GM19438 (cell line): ENCODE measurements around the gene FAM98B.
A peak's percentile ranks its signal among the peaks of the same experiment; 100 is the strongest.

Experiments
- ATAC-seq: cut with Tn5 transposase; IDR thresholded peaks from one replicate; pipeline ENCODE4 v1.9.1; 2021; ENCODE audit warnings: low read depth; ENCODE audit not compliant: unreplicated experiment

FAM98B gene

GRCh38 chr15:38504680-38505467, 50.9 kb downstream of the FAM98B start:
- ATAC-seq: no peak

GRCh38 chr15:38506997-38507396, 53.1 kb downstream of the FAM98B start:
- ATAC-seq: no peak

DNA sequence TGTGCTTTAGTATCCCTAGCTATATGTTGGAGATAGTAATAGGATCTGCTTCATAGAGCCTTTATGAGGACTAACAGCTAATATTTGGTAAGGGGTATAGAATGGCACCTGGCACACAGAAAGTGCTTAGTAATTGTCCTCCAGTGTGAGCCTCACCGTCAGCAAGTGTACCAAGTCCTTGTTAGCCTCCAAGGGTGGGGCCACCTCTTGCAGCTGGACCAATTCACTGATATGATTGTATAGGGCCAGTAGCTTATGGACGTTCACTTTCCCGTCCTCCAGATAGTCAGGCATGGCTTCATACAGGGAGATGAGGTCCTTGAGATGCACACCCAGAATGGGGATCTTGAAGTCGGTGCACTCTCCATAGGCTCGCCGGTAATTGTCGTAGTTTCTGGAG, 53.6 kb downstream of the FAM98B start:
- no peak for ATAC-seq

- no peak for ATAC-seq
Observed at GRCh38 chr15:38508647-38509046, 54.7 kb downstream of the FAM98B start.

- ATAC-seq: no peak
Observed at GRCh38 chr15:38509152-38509551, 55.2 kb downstream of the FAM98B start.

- ATAC-seq: no peak
Observed at GRCh38 chr15:38512901-38513300, 59.0 kb downstream of the FAM98B start.

DNA sequence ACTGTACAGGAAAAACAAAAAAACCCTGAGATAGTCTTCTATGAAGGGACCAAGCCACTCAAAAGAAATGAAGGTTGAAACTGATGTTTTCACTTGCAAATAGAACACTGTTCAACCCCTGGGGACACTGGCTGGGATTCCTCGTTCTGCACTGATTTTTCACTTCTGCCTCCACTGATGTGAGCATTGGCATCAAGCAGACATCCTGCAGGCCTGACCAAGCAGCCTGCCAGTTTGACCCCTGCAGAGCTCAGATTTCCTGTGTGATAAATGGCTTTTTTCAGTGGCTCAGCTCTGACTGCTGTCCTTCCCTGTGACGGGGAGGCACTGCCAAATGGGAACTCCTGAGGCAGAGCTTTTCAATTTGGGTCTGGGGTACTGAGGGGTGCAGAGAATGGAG, 60.7 kb downstream of the FAM98B start:
- ATAC-seq: peak; percentile 69

DNA sequence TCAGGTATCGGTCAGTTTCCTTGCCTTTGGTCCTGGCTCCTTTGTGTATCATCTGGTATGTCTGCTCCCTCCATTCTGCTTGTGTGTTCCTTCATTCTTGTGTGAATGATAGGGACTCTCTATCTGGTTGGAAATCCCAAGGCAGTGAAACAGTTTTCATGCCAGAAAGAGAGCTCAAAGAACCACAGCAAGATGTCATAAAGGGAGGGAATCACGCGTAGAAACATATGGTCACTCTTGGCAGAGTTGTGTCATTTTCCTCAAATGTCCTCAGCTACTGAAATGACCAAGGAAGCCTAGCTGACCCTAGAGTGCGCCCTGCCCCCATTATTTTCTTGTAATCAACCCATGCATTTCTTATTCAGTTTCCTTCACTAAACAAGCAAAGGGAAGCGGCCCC, 62.7 kb downstream of the FAM98B start:
- ATAC-seq: no peak

DNA sequence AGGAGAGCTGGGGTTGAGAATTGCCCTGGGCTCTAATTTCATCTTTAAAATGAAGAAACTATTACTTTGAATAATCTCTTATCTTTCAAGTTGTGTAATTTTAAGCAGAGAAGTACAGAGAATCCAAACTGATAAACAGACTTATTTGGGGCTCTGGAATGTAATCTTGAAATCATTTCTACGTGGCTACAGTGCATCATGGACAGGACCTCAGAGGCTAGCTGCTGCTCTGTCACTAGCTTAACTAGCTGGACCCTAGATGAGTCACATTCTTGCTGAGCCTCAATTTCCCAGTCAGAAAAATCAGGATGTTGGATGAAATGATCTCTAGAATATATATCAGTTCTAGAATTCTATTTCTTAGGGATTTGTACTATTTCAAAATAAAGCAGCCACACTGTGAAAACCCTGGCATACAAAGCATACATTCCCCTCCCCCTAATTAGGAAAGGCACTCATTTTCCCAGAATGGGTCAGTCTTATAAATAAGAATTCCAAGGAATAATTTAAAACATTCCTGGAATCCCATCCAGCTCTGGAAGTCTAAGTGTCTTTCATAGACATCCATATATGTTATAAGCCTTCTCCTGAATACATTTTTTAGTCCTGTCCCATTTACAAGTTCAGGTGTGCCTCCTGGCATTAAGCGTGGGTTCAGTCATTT, 63.5 kb downstream of the FAM98B start:
- no peak for ATAC-seq

- ATAC-seq: no peak
Observed at GRCh38 chr15:38518084-38518483, 64.2 kb downstream of the FAM98B start.

- ATAC-seq: no peak
Observed at GRCh38 chr15:38520035-38520434, 66.1 kb downstream of the FAM98B start.

- no peak for ATAC-seq
Observed at GRCh38 chr15:38521316-38521715, 67.4 kb downstream of the FAM98B start.

DNA sequence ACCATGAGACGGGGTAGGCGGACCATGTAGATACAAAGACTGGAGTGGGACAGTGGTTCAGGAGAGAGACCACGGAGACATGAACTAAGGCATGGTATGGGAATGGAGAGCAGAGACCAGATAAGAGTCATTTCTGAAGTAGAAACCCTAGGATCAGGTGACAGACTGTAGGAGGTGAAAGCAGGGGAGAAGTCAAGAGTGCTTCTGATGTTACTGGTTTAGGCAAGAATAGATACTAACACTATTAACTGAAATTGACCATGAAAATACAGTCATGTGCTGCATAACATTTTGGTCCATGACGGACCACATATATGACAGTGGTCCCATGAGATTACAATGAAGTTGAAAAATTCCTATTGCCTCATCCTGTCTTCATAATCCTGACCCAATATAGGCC, 69.0 kb downstream of the FAM98B start:
- ATAC-seq: no peak

GRCh38 chr15:38524156-38524555, 70.2 kb downstream of the FAM98B start:
- no peak for ATAC-seq

- ATAC-seq: no peak
Observed at GRCh38 chr15:38525489-38525888, 71.6 kb downstream of the FAM98B start.

GRCh38 chr15:38526158-38526557, 72.2 kb downstream of the FAM98B start:
- ATAC-seq: no peak

DNA sequence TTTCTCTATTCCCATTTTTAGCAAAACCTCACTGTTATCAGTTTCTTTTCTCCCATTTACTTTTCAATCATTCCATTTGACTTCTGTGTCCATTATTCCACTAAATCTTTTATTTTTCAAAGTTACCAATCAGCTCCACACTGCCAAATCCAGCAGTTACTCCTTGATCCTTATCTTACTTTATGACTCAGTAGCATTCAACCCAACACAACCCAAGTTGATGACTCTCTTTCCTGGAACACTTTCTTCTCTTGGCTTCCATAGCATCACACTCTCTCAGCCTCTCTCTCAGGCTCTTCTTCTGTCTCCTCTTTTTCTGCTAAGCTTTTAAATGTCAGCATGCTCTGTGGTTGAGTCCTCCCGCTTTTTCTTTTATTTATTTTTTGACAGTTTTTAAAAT, 74.4 kb downstream of the FAM98B start:
- no peak for ATAC-seq

- no peak for ATAC-seq
Observed at GRCh38 chr15:38530113-38530512, 76.2 kb downstream of the FAM98B start.

- no peak for ATAC-seq
Observed at GRCh38 chr15:38531509-38531908, 77.6 kb downstream of the FAM98B start.

GRCh38 chr15:38532728-38533127, 78.8 kb downstream of the FAM98B start:
- no peak for ATAC-seq

- ATAC-seq: no peak
Observed at GRCh38 chr15:38533416-38533915, 79.5 kb downstream of the FAM98B start.

DNA sequence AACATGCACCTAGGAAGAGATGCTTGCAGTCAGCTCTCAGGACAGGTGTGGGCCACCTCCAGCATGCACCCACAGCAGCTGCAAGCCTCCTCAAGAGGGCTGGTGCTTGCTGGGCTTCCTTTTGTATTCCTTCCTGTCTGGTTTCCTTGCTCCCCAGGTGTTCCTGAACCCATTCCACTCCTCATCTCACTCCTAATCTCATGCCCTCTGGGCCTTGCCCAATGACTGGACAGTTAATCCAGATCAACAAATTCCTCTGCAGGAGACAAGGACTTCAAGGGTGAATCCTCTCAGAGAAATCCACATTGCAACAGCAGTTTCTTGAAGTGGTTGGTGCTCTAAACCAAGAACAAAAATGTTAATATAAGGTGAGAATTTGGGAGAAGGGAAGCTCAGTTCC, 80.0 kb downstream of the FAM98B start:
- no peak for ATAC-seq
